HCT116 (cell line): ENCODE data around the gene ARPP21.

Source experiments
- CTCF ChIP-seq, 3 experiments: fragments of 200-600 bp in 1 of 3; sonication (generic) in 1 of 3; IDR thresholded peaks in 2 of 3; conservative IDR thresholded peaks in 1 of 3; 2 replicates each; pipeline ENCODE4 v1.5.1; 2012 to 2017; ENCODE audit warnings: low read depth in 2 of 3, low read length in 2 of 3, antibody characterized with exemption in 1 of 3, borderline replicate concordance in 1 of 3, control low read depth in 1 of 3, mild to moderate bottlenecking in 1 of 3, mixed read lengths in 1 of 3, mixed run types in 1 of 3, moderate library complexity in 1 of 3; ENCODE audit not compliant: insufficient read depth in 1 of 3
- EZH2 ChIP-seq: fragments of 200-600 bp; sonication (generic); IDR thresholded peaks from 2 replicates; pipeline ENCODE4 v1.6.1; 2017; ENCODE audit warnings: antibody characterized with exemption, mixed run types

GRCh38 chr3:35751207-35751606, 111.9 kb downstream of the ARPP21 start:
- TF ChIP-seq CTCF (IDR thresholded peaks at IDR 0.05 in 2 of 3, conservative IDR thresholded peaks at IDR 0.05 in 1 of 3; ENCODE audit: borderline replicate concordance in 1 of 3, insufficient read depth in 1 of 3, low read depth in 2 of 3, low read length in 2 of 3) (no peak), EZH2 (no peak)
